NOMO-1 (cell line): ENCODE data around the gene DHRS2.
"Not testable (repeated sequence)": the region's sequence is repeated elsewhere in the genome, so short reads cannot be mapped to it uniquely, and the experiment has no call there.

ENCODE experiments used
- DNase-seq, 2 experiments: peaks; one replicate each; lab custom pipeline; 2025; ENCODE audit not compliant: unreplicated experiment in 2 of 2; lab: John Stamatoyannopoulos, UW

The DHRS2 gene

GRCh38 chr14:23631702-23632460 lies 4.3 kb upstream of the DHRS2 start:
- DNase-seq, result peak; percentile 56 to 62

GRCh38 chr14:23632461-23633159 lies 3.6 kb upstream of the DHRS2 start:
- DNase-seq, result no peak

DNA sequence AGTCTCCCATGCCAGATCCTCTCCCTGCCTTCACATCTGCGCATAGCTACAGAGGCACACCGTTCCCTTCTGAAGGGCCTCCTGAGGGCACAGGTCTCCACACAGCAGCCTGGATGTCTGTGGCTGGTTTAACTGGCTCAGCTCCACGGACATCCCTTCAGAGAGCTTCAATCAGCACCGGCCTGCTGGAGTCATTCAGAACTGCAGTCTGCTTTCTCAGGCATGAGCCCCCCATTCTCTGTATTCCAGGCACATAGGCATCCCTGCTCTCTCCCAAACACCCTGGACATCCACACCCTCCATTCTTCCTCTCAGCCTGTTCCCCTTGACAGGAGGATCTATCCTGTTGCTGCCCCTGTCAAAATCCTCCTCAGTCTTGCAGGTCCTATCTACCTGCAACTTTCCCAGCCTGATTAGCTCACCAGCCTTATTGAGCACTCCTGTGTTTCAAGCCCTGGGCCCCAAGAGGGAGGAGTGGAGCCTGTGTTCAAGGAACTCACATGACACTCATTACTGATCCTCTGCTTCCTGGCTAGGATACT lies 2.9 kb upstream of the DHRS2 start:
- DNase-seq, result no peak

- peak in 1 of 2 experiments; percentile 3 for DNase-seq
Observed at GRCh38 chr14:23634698-23635412, 1.3 kb upstream of the DHRS2 start.

DNA sequence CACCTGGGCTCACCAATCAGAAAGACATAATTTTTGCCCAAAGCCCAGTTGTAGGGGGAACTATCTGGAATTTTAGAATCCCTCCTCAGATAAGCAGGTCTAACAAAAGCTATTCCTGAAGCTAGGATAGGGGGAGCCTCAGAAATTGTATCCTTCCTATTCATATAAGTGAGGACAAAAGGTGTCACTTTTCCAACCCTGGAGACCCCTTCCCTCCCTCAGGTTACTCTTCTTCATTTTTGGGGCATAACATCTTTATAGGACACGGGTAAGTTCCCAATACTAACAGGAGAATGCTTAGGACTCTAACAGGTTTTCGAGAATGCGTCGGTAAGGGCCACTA lies 1.1 kb downstream of the DHRS2 start:
- not testable (repeated sequence) for DNase-seq

- DNase-seq, result not testable (repeated sequence)
Observed at GRCh38 chr14:23637655-23638413, 1.7 kb downstream of the DHRS2 start.

- no peak for DNase-seq
Observed at GRCh38 chr14:23638414-23639047, 2.4 kb downstream of the DHRS2 start.

DNA sequence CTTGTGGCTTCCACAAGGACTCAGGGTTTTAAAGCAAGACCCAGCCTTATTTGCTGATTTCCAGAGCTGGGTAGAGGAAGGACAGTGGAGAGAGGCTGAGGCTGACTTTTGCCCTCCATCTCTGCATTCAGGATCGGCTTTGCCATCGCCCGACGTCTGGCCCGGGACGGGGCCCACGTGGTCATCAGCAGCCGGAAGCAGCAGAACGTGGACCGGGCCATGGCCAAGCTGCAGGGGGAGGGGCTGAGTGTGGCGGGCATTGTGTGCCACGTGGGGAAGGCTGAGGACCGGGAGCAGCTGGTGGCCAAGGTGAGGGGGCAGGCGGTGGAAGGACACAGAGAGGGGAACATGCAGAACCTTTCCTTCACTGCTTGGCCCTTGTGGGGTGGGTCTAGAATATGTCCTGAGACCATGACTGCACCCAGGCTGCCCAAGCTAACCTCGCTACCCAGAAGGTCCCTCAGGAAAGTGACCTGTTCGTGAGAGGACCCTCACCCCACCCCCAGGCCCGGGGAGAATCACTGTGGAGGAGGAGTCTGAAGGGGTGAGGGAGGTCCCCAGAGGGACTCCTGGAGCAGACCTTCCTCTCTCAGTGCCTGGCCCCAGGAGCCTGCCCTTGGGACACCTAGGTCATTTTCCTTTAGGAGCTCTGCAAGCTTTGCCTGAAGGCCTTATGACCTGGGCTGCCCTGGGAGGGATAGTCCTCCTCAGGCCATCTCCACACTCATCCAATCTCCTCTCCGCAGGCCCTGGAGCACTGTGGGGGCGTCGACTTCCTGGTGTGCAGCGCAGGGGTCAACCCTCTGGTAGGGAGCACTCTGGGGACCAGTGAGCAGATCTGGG lies 3.1 kb downstream of the DHRS2 start:
- DNase-seq, result no peak

GRCh38 chr14:23639891-23640523 lies 3.8 kb downstream of the DHRS2 start:
- no peak for DNase-seq

- no peak for DNase-seq
Observed at GRCh38 chr14:23640524-23641141, 4.5 kb downstream of the DHRS2 start.

DNA sequence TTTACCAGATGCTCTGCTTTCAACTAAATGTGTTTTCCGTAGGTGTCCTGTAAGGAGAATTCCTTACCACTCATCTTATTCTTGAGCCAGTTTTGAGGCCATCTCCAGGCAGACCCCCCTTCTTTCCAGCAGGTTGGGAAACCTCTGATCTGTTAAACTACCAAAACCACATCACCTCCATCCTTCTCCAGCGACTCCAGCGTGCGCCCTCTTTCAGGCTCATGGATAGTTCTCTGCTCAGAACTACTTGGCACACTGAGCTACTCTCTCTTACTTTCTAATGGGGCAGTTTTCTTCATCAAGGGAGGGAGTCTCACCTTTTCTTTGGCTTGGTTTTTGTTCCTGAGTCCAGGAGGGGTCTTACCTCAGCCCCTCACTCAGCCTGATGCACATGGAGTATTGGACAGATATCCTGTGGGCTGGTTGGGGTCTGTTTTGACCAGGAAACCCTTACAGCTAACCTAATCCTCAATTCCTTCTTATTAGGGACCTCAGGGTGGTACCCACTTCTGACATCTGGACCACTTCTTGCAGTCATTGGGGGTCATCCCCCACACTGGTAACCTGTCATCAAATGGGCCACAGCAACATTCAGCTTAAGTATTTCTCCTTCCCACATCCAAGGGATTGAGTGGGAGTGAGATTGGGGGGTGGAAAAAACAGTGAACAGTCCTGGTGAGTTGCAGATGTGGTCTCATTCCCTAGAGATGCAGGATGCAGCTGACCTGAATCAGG lies 5.2 kb downstream of the DHRS2 start:
- DNase-seq, result no peak

GRCh38 chr14:23641915-23642588 lies 5.9 kb downstream of the DHRS2 start:
- DNase-seq, result peak; percentile 2 to 7

DNA sequence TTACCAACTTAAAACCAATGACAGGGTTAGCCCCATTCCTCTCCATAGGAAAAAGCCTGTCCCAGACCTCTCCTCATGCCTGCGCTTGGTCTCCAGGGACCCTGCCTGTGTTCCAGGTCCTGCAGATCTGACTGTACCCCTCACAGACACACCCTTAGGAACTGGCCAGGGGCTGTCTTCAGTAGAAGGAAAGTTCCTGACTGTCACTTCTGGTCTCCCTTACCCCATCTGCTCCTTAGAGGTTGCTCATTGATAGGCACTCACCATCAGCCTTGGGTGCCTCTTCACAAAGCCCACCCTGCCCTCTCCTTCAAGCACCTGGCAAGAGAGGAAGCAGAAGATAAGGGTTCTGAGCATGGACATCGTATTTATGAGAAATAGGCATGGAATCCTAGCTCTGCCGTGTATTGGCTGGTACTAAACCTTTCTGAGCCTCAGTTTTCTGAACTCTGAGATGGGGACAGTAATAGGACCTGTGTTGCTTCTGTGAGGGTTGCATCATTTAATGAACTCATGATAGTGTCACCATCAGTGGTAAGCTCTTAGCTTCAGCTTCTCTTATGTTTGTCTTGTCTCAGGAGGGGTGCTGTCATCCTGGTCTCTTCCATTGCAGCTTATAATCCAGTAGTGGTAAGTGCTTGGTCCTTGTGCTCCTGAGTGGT lies 7.5 kb downstream of the DHRS2 start:
- no peak for DNase-seq

DNA sequence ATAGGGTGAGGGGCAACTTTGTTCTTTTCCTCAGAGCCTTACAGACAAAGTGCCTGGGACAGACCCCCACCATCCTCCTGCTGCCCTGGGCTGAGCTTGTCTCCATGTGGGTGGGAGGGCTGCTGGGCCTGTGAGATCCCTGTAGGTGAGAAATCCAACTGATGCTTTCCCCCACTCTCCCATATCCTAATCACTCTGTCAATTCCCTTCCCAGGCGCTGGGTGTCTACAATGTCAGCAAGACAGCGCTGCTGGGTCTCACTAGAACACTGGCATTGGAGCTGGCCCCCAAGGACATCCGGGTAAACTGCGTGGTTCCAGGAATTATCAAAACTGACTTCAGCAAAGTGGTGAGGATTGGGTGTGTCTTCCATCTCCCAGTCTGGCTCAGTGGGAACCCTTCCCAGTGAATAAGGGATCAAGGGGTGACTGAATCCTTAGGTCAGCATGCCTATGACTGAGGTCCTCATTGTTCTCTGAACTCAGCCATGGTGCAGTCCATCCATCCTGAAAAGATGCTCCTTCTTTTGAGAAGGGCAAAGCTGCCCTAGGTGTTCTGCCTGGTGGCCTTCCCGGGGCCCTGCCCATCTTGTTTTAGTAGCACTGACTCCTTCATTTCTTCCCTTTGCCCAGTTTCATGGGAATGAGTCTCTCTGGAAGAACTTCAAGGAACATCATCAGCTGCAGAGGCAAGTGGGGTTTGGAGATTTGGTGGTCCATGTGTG lies 8.2 kb downstream of the DHRS2 start:
- DNase-seq, result no peak

GRCh38 chr14:23644919-23645336 lies 8.8 kb downstream of the DHRS2 start:
- no peak for DNase-seq

DNA sequence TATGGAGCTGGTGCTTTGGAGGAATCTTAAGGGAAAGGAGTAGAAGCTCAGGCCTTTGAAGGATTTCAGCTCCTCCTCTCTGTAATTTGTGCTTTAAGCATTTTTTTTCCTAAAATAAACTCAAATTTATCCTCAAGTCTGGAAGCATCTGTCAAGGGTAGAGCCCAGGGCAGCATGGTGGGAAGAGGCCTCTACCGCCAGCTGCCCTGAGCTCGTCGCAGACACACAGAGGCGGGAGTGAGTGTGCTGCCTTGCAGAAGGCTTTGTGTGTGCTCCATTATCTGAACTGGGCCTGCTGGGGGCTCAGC lies 9.3 kb downstream of the DHRS2 start:
- DNase-seq, result no peak
